Ovary (tissue), 3 donors: ENCODE data around the gene IFNAR2.

ENCODE experiments used
- CTCF ChIP-seq, 3 donors: fragments of 450-650 bp in 2 of 3; fragments of 200-600 bp in 1 of 3; IDR thresholded peaks; one replicate each; pipeline versions ENCODE4 v1.5.1 to v1.8.0; 2016 to 2022; ENCODE audit warnings: antibody characterized with exemption in 3 of 3, mild to moderate bottlenecking in 1 of 3
- EP300 ChIP-seq: sonication (generic); formaldehyde crosslinking; IDR thresholded peaks from one replicate; pipeline ENCODE4 v1.6.1; 2017; ENCODE audit warnings: antibody characterized with exemption
- donor health status: DM: no; HTN: no; CAD: no.

GRCh38 chr21:33217138-33217520 is 12.6 kb upstream of the IFNAR2 start:
- TF ChIP-seq CTCF (IDR thresholded peaks at IDR 0.05) = no peak
- no peak for TF ChIP-seq EP300
